PC-3 (cell line): ENCODE results near the gene MPPED2. TPM values are rescaled to one million over a fixed set of nuclear protein-coding genes. Genes with fewer than 3 reads are reported as not detected.

Experiments used
- ATAC-seq: fragments of 200-7000 bp; cut with Tn5 transposase; 2 replicates; pipeline ENCODE4 v1.9.1; 2020; ENCODE audit warnings: mild to moderate bottlenecking, moderate library complexity
- BruUV-seq: library from RNA; stranded (reverse); fragments of 400-500 nt; replicated peaks from 2 replicates; lab custom pipeline; 2021; lab: Mats Ljungman, UMichigan
- CTCF ChIA-PET: fragments of 300-600 bp; sonication (Branson Sonifier 250); formaldehyde crosslinking; loops from one replicate; lab custom pipeline; 2022; ENCODE audit warnings: antibody characterized with exemption; lab: Charles Lee
- POLR2A ChIA-PET: fragments of 300-600 bp; sonication (Branson Sonifier 250); formaldehyde crosslinking; loops from one replicate; lab custom pipeline; 2022; ENCODE audit warnings: antibody characterized with exemption; ENCODE audit not compliant: unreplicated experiment; lab: Charles Lee
- DNase-seq: peaks from one replicate; pipeline ENCODE4 v3.0.0-alpha.2; 2015
- H2AFZ ChIP-seq: fragments of 300-600 bp; sonication (generic); 2 replicates; pipeline ENCODE4 v1.6.0; 2016; ENCODE audit warnings: antibody characterized with exemption, low read length
- H3F3A ChIP-seq: fragments of 300-600 bp; sonication (generic); one replicate; pipeline ENCODE4 v1.6.0; 2017; ENCODE audit warnings: antibody characterized with exemption, low read length, control low read depth, mild to moderate bottlenecking; ENCODE audit not compliant: unreplicated experiment
- H3K27ac ChIP-seq: fragments of 300-600 bp; sonication (generic); 2 replicates; pipeline ENCODE4 v1.5.1; 2016; ENCODE audit warnings: mild to moderate bottlenecking, low read length
- H3K27me3 ChIP-seq: fragments of 300-600 bp; sonication (generic); 2 replicates; pipeline ENCODE4 v1.6.1; 2016; ENCODE audit warnings: low read length, mixed read lengths
- H3K36me3 ChIP-seq: fragments of 300-600 bp; sonication (generic); 2 replicates; pipeline ENCODE4 v1.6.1; 2016; ENCODE audit warnings: low read depth, mixed run types, low read length, mixed read lengths
- H3K4me1 ChIP-seq: fragments of 300-600 bp; sonication (generic); 2 replicates; pipeline ENCODE4 v1.5.1; 2016; ENCODE audit warnings: low read length; ENCODE audit not compliant: insufficient read depth
- H3K4me2 ChIP-seq: fragments of 300-600 bp; sonication (generic); 2 replicates; pipeline ENCODE4 v1.6.0; 2016; ENCODE audit warnings: low read length
- H3K4me3 ChIP-seq: fragments of 300-600 bp; sonication (generic); 2 replicates; pipeline ENCODE4 v1.5.1; 2016; ENCODE audit warnings: mild to moderate bottlenecking, low read length, mixed read lengths
- H3K79me2 ChIP-seq: fragments of 300-600 bp; sonication (generic); 2 replicates; pipeline ENCODE4 v1.6.1; 2017; ENCODE audit warnings: low read length, mixed read lengths
- H3K9ac ChIP-seq: fragments of 300-600 bp; sonication (generic); 2 replicates; pipeline ENCODE4 v1.6.0; 2016; ENCODE audit warnings: mild to moderate bottlenecking, low read length
- H3K9me2 ChIP-seq: fragments of 300-600 bp; sonication (generic); replicated peaks from 2 replicates; pipeline ENCODE4 v1.6.1; 2016; ENCODE audit warnings: mixed run types, low read length, mixed read lengths
- H3K9me3 ChIP-seq: fragments of 300-600 bp; sonication (generic); 2 replicates; pipeline ENCODE4 v1.6.1; 2016; ENCODE audit warnings: low read length, mixed read lengths
- H4K20me1 ChIP-seq: fragments of 300-600 bp; sonication (generic); 2 replicates; pipeline ENCODE4 v1.6.1; 2016; ENCODE audit warnings: low read length, mixed read lengths
- CTCF ChIP-seq: fragments of 300-600 bp; sonication (generic); conservative IDR thresholded peaks from 2 replicates; pipeline ENCODE4 v1.5.1; 2017; ENCODE audit warnings: antibody characterized with exemption, low read depth, mild to moderate bottlenecking, low read length
- EZH2 ChIP-seq: fragments of 300-600 bp; sonication (generic); IDR thresholded peaks from one replicate; pipeline ENCODE4 v1.6.1; 2017; ENCODE audit warnings: antibody characterized with exemption, mild to moderate bottlenecking, low read length; ENCODE audit not compliant: unreplicated experiment
- EZH2phosphoT487 ChIP-seq: fragments of 300-600 bp; sonication (generic); IDR thresholded peaks from 2 replicates; pipeline ENCODE4 v1.6.1; 2018; ENCODE audit warnings: mild to moderate bottlenecking, antibody characterized with exemption, low read length, borderline replicate concordance
- intact Hi-C: fragments of 100-400 bp; cut with micrococcal nuclease; formaldehyde crosslinking; loops from 2 replicates; pipeline ENCODE4 v1.9.0; 2023
- total RNA-seq: library from RNA; depleted of rRNA; stranded (reverse); fragments of >200 nt; gene quantifications from 2 replicates; pipeline ENCODE4 v1.2.3, GENCODE V29; 2014

The MPPED2 gene
- total RNA-seq, 1 experiment from 2014 or later, result not detected

GRCh38 chr11:30404136-30404535 lies 182.0 kb downstream of the MPPED2 start:
- Histone ChIP-seq H3K9ac (no peak overlapping the region), H3K9me3 (no peaks in the 10 kb centered on the region), H2AFZ (no peak overlapping the region), H3K9me2 (no peaks in the 10 kb centered on the region), H3F3A (no peaks in the 10 kb centered on the region), H3K27me3 (no peaks in the 10 kb centered on the region; the same call in 1 of the 2 replicates), H3K4me1 (no peaks in the 10 kb centered on the region), H4K20me1 (no peaks in the 10 kb centered on the region), H3K4me2 (no peak overlapping the region), H3K4me3 (no peak overlapping the region), H3K27ac (no peak overlapping the region), H3K79me2 (no peaks in the 10 kb centered on the region), H3K36me3 (no peaks in the 10 kb centered on the region)
- ChIA-PET POLR2A (no interaction called here), CTCF (no interaction called here)
- TF ChIP-seq EZH2phosphoT487 (no peak), EZH2 (no peak), CTCF (no peak)
- intact Hi-C loops, result no loop called here
- DNase-seq, result no peak
- BruUV-seq, result no TSS peak
- ATAC-seq, result no peak

- ChIA-PET POLR2A (no interaction called here), CTCF (no interaction called here)
- Histone ChIP-seq H3K4me2 (no peak overlapping the region), H2AFZ (no peak overlapping the region), H3F3A (no peaks in the 10 kb centered on the region), H3K27me3 (no peaks in the 10 kb centered on the region), H3K9me3 (no peaks in the 10 kb centered on the region), H3K9ac (no peak overlapping the region), H3K4me3 (no peak overlapping the region), H3K36me3 (no peaks in the 10 kb centered on the region), H3K9me2 (no peaks in the 10 kb centered on the region), H3K27ac (no peak overlapping the region), H4K20me1 (no peaks in the 10 kb centered on the region), H3K79me2 (no peaks in the 10 kb centered on the region), H3K4me1 (no peaks in the 10 kb centered on the region)
- TF ChIP-seq CTCF (no peak), EZH2phosphoT487 (no peak)
- no TSS peak for BruUV-seq
- DNase-seq (no peak), ATAC-seq (no peak)
- intact Hi-C loops, result no loop called here
These were observed 190.4 kb downstream of the MPPED2 start for GRCh38 chr11:30395751-30396150.

- BruUV-seq, result no TSS peak
- H3K4me3 ChIP-seq, result no peak overlapping the region
- H3K4me1 ChIP-seq, result no peaks in the 10 kb centered on the region
- H2AFZ ChIP-seq, result no peak overlapping the region
- DNase-seq, result no peak
- intact Hi-C loops, result no loop called here
- no peaks in the 10 kb centered on the region for H3K79me2 ChIP-seq
- no peaks in the 10 kb centered on the region for H3K9me2 ChIP-seq
- no peak for ATAC-seq
- POLR2A ChIA-PET, result no interaction called here
- H4K20me1 ChIP-seq, result no peaks in the 10 kb centered on the region
- no peaks in the 10 kb centered on the region for H3K36me3 ChIP-seq
- H3K4me2 ChIP-seq, result no peak overlapping the region
- H3F3A ChIP-seq, result no peaks in the 10 kb centered on the region
- H3K27ac ChIP-seq, result no peak overlapping the region
- no peak overlapping the region for H3K9ac ChIP-seq
- TF ChIP-seq CTCF (no peak), EZH2phosphoT487 (no peak), EZH2 (no peak)
- no peaks in the 10 kb centered on the region for H3K27me3 ChIP-seq
- CTCF ChIA-PET, result no interaction called here
- no peaks in the 10 kb centered on the region for H3K9me3 ChIP-seq
These were observed 193.1 kb downstream of the MPPED2 start for GRCh38 chr11:30393012-30393411.
